Activated CD8-positive, alpha-beta T cell treated with anti-CD3 and anti-CD28 coated beads, Interleukin-2, amount 10 ng/mL, durations not matched to agents 7 days and 5 days (primary cell): ENCODE data around the gene ABCD3. TPM values are rescaled to one million over a fixed set of nuclear protein-coding genes. Genes with fewer than 3 reads are reported as not detected.
A peak's percentile ranks its signal among the peaks of the same experiment; 100 is the strongest.

Source experiments
- ATAC-seq: fragments of 150-1000 bp; cut with Tn5 transposase; one replicate; pipeline ENCODE4 v1.10.0; 2021; ENCODE audit warnings: moderate library complexity
- CTCF ChIA-PET: fragments of 350-600 bp; sonication (Branson Sonifier 250); formaldehyde crosslinking; loops from one replicate; lab custom pipeline; 2021; ENCODE audit warnings: antibody characterized with exemption; lab: Charles Lee
- POLR2A ChIA-PET: fragments of 350-600 bp; sonication (Branson Sonifier 250); formaldehyde crosslinking; loops from one replicate; lab custom pipeline; 2021; ENCODE audit warnings: antibody characterized with exemption; lab: Charles Lee
- DNase-seq: peaks from one replicate; pipeline ENCODE4 v3.0.0-alpha.2; 2020
- H3K27ac Mint-ChIP-seq: one replicate; pipeline ENCODE4 v1.8.0; 2021; ENCODE audit warnings: mild to moderate bottlenecking, mixed read lengths
- H3K27me3 Mint-ChIP-seq: one replicate; pipeline ENCODE4 v1.8.0; 2021; ENCODE audit warnings: low read depth, mixed read lengths
- H3K36me3 Mint-ChIP-seq: one replicate; pipeline ENCODE4 v1.8.0; 2021; ENCODE audit warnings: low read depth, mixed read lengths
- H3K4me1 Mint-ChIP-seq: one replicate; pipeline ENCODE4 v1.8.0; 2021; ENCODE audit warnings: low read depth, mixed read lengths
- H3K4me3 Mint-ChIP-seq: one replicate; pipeline ENCODE4 v1.8.0; 2021; ENCODE audit warnings: mild to moderate bottlenecking, mixed read lengths
- H3K9me3 Mint-ChIP-seq: one replicate; pipeline ENCODE4 v1.8.0; 2022; ENCODE audit warnings: mixed read lengths; ENCODE audit not compliant: insufficient read depth
- total RNA-seq, 2 experiments: library from RNA; stranded (reverse); gene quantifications; one replicate each; pipeline ENCODE4 v1.2.3, GENCODE V29; 2021

The ABCD3 gene
- total RNA-seq, 2 experiments from 2014 or later: 25.0 to 25.2 TPM

- Mint-ChIP-seq H3K9me3 (no peaks in the 10 kb centered on the region), H3K4me3 (no peak overlapping the region), H3K36me3 (peaks cover 10% of the 10 kb centered on the region), H3K27me3 (no peaks in the 10 kb centered on the region), H3K27ac (no peak overlapping the region), H3K4me1 (no peaks in the 10 kb centered on the region)
- DNase-seq (peak; percentile 25), ATAC-seq (peak; percentile 44)
- ChIA-PET POLR2A (no interaction called here), CTCF (interaction anchor here (0.9 to 4.3 kb wide), 20 partner anchors 8 to 448 kb away, joined by 3 to 23 read pairs (median 6); no protein-coding TSS in a partner anchor)
Observed at GRCh38 chr1:94463765-94464330, 45.7 kb downstream of the ABCD3 start.

DNA sequence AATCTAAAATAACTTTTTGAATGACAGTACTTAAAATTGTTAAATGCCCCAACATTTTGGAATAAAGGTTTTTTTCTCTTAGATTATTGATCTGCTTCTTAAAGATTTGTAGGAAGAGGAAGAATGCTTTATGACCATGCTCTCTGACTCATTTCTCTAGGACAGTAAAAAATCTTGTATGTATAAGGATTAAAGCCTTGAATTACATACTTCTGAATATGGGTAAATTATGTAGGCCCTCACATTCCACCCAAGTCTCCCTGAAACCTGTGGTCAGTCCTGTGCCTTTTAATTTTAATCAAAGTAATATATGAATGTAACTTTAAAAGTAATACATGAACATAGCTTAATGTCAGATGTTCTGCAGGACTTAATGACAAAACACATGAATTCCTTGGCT lies 50.5 kb downstream of the ABCD3 start:
- DNase-seq (no peak), ATAC-seq (no peak)
- peaks cover 12% of the 10 kb centered on the region for H3K36me3 Mint-ChIP-seq
- no peaks in the 10 kb centered on the region for H3K9me3 Mint-ChIP-seq
- H3K27me3 Mint-ChIP-seq: no peaks in the 10 kb centered on the region
- POLR2A ChIA-PET: no interaction called here
- no peak overlapping the region for H3K4me3 Mint-ChIP-seq
- no peaks in the 10 kb centered on the region for H3K4me1 Mint-ChIP-seq
- CTCF ChIA-PET: no interaction called here
- no peak overlapping the region for H3K27ac Mint-ChIP-seq

DNA sequence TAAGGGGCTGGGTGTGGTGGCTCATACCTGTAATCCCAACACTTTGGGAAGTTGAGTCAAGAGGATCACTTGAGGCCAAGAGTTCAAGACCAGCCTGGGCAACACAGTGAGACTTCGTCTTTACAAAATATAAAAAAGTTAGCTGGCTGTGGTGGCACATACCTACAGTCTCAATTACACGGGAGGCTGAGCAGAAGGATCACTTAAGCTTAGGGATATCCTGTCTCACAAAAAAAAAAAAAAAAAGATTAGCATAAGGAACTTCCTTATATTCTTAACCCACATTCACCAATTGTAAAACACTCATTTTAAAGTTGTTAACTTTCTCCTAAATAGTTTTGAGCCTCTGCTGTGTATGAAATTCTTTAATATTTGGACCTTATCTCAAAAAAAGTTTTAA lies 53.1 kb downstream of the ABCD3 start:
- Mint-ChIP-seq H3K36me3 (peaks cover 10% of the 10 kb centered on the region), H3K27ac (no peak overlapping the region), H3K27me3 (no peaks in the 10 kb centered on the region), H3K9me3 (no peaks in the 10 kb centered on the region), H3K4me3 (no peak overlapping the region), H3K4me1 (no peaks in the 10 kb centered on the region)
- DNase-seq: no peak
- no peak for ATAC-seq
- ChIA-PET POLR2A (interaction anchor here (0.7 kb wide), 1 partner anchor 769 kb away, joined by 3 read pairs; no protein-coding TSS in a partner anchor), CTCF (interaction anchor here (0.9 to 1.8 kb wide), 4 partner anchors 10 to 432 kb away, joined by 3 to 11 read pairs (median 4); no protein-coding TSS in a partner anchor)

DNA sequence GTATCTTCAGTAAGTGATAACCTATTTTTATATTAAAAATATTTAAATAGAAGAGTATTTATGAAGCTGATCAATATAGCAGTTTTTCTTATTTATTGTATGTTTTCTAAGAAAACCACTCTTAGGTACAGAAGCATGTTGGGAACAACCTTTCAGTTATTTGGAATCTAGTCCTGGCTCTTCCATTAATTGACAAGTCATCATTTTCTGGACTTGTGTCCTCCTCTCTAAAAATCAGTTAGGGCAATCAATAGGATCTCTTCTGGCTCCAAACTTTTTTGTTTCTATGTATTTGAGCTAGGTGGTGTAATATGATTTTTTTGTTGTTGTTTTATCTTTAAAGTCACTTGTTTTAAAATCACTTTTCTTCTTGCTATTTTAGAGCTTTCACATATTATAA lies 57.0 kb downstream of the ABCD3 start:
- ChIA-PET CTCF (interaction anchor here (1.1 to 2.0 kb wide), 2 partner anchors 11 to 330 kb away, joined by 3 to 6 read pairs; no protein-coding TSS in a partner anchor), POLR2A (no interaction called here)
- Mint-ChIP-seq H3K9me3 (no peaks in the 10 kb centered on the region), H3K27ac (no peak overlapping the region), H3K4me1 (no peaks in the 10 kb centered on the region), H3K27me3 (no peaks in the 10 kb centered on the region), H3K4me3 (no peak overlapping the region), H3K36me3 (peaks cover 4% of the 10 kb centered on the region)
- ATAC-seq: no peak
- DNase-seq: no peak

- DNase-seq (no peak), ATAC-seq (no peak)
- H3K9me3 Mint-ChIP-seq: no peaks in the 10 kb centered on the region
- ChIA-PET CTCF (interaction anchor here (1.5 to 2.2 kb wide), 2 partner anchors 9 to 325 kb away, joined by 4 to 11 read pairs; no protein-coding TSS in a partner anchor), POLR2A (no interaction called here)
- no peak overlapping the region for H3K27ac Mint-ChIP-seq
- no peaks in the 10 kb centered on the region for H3K27me3 Mint-ChIP-seq
- peaks cover 11% of the 10 kb centered on the region for H3K36me3 Mint-ChIP-seq
- no peak overlapping the region for H3K4me3 Mint-ChIP-seq
- H3K4me1 Mint-ChIP-seq: no peaks in the 10 kb centered on the region
Observed at GRCh38 chr1:94479682-94480081, 61.5 kb downstream of the ABCD3 start.

GRCh38 chr1:94481473-94481933 lies 63.3 kb downstream of the ABCD3 start:
- DNase-seq (peak; percentile 48), ATAC-seq (peak; percentile 88)
- no peaks in the 10 kb centered on the region for H3K4me1 Mint-ChIP-seq
- H3K36me3 Mint-ChIP-seq: peaks cover 9% of the 10 kb centered on the region
- no peak overlapping the region for H3K27ac Mint-ChIP-seq
- ChIA-PET POLR2A (no interaction called here), CTCF (interaction anchor here (0.6 to 3.2 kb wide), 20 partner anchors 10 to 562 kb away, joined by 3 to 59 read pairs (median 5); no protein-coding TSS in a partner anchor)
- no peak overlapping the region for H3K4me3 Mint-ChIP-seq
- no peaks in the 10 kb centered on the region for H3K9me3 Mint-ChIP-seq
- no peaks in the 10 kb centered on the region for H3K27me3 Mint-ChIP-seq

DNA sequence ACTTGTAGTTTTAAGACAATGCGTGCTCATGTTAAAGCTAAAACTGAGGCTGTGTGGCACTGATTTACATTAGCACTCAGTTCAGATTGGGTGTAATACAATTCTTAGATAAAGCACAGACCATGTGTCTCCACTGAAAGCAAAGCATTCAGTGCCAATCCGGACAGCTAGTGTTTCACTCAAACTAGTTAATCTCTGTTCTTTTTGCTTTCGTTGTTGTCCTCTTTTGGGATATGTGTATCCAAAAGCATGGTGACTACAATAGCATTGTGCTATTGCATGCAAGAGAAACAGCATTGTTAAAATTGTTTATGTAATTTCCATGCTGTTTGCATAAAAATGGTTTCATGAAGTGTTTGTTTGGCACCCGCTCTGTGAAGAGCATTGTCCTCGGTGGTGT lies 68.8 kb downstream of the ABCD3 start:
- Mint-ChIP-seq H3K4me3 (no peak overlapping the region), H3K36me3 (peaks cover 18% of the 10 kb centered on the region), H3K27me3 (no peaks in the 10 kb centered on the region), H3K27ac (no peak overlapping the region), H3K9me3 (no peaks in the 10 kb centered on the region), H3K4me1 (no peaks in the 10 kb centered on the region)
- ChIA-PET POLR2A (no interaction called here), CTCF (interaction anchor here (0.9 kb wide), 1 partner anchor 318 kb away, joined by 3 read pairs; no protein-coding TSS in a partner anchor)
- DNase-seq: no peak
- no peak for ATAC-seq

DNA sequence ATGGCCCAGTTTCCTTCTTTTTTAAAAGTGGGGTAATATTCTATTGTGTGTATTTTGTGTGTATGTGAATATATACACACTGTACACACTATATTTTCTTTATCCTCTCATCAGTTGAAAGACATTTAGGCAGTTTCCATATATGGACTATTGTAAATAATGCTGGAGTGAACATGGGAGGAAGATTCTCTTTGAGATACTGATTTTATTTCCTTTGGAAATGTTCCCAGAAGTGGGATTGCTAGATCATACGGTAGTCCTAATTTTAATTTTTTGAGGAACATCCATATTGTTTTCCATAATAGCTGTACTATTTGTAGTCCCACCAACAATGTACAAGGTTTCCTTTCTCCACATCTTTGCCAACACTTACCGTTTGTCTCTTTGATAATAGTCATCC lies 72.4 kb downstream of the ABCD3 start:
- Mint-ChIP-seq H3K9me3 (no peaks in the 10 kb centered on the region), H3K4me1 (no peaks in the 10 kb centered on the region), H3K36me3 (peaks cover 18% of the 10 kb centered on the region), H3K27ac (no peak overlapping the region), H3K4me3 (no peak overlapping the region), H3K27me3 (no peaks in the 10 kb centered on the region)
- DNase-seq (no peak), ATAC-seq (no peak)
- POLR2A ChIA-PET: no interaction called here
- CTCF ChIA-PET: interaction anchor here (0.9 to 1.9 kb wide), 2 partner anchors 9 to 316 kb away, joined by 3 to 6 read pairs; no protein-coding TSS in a partner anchor

- H3K4me1 Mint-ChIP-seq: no peaks in the 10 kb centered on the region
- DNase-seq (no peak), ATAC-seq (no peak)
- ChIA-PET CTCF (no interaction called here), POLR2A (no interaction called here)
- no peaks in the 10 kb centered on the region for H3K9me3 Mint-ChIP-seq
- no peak overlapping the region for H3K4me3 Mint-ChIP-seq
- peaks cover 29% of the 10 kb centered on the region for H3K36me3 Mint-ChIP-seq
- no peak overlapping the region for H3K27ac Mint-ChIP-seq
- H3K27me3 Mint-ChIP-seq: no peaks in the 10 kb centered on the region
Observed at GRCh38 chr1:94496076-94496755, 78.0 kb downstream of the ABCD3 start.

GRCh38 chr1:94501426-94501825 lies 83.2 kb downstream of the ABCD3 start:
- Mint-ChIP-seq H3K27ac (no peak overlapping the region), H3K36me3 (peaks cover 38% of the 10 kb centered on the region), H3K27me3 (no peaks in the 10 kb centered on the region), H3K9me3 (no peaks in the 10 kb centered on the region), H3K4me3 (no peak overlapping the region), H3K4me1 (peaks cover 10% of the 10 kb centered on the region)
- ChIA-PET CTCF (interaction anchor here (0.6 kb wide), 1 partner anchor 8 kb away, joined by 3 read pairs; no protein-coding TSS in a partner anchor), POLR2A (no interaction called here)
- DNase-seq (no peak), ATAC-seq (no peak)

DNA sequence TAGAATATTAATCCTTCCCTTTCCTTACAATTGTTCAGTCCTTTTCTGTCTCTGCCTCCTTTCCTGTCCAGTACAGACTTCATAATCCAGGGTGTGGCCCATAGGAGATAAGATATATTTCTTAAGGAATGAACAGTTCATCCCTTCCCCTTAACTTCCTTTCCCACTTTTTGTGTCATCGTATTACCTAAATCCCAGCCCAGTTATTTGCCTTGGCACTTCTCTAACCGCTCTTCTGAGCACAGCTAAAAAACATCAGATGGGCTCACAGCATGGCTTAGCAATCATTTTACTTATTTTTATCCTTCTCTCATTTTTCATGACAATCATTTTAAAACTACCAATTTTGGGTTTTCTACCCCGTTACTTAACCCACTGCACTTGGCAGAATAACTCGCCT lies 83.7 kb downstream of the ABCD3 start:
- no peaks in the 10 kb centered on the region for H3K9me3 Mint-ChIP-seq
- POLR2A ChIA-PET: no interaction called here
- no peak overlapping the region for H3K27ac Mint-ChIP-seq
- CTCF ChIA-PET: interaction anchor here (1.7 kb wide), 1 partner anchor 11 kb away, joined by 5 read pairs; no protein-coding TSS in a partner anchor
- no peak overlapping the region for H3K4me3 Mint-ChIP-seq
- no peak for DNase-seq
- peaks cover 39% of the 10 kb centered on the region for H3K36me3 Mint-ChIP-seq
- H3K27me3 Mint-ChIP-seq: no peaks in the 10 kb centered on the region
- ATAC-seq: no peak
- peaks cover 10% of the 10 kb centered on the region for H3K4me1 Mint-ChIP-seq

- DNase-seq (no peak), ATAC-seq (no peak)
- no peak overlapping the region for H3K4me3 Mint-ChIP-seq
- H3K4me1 Mint-ChIP-seq: peaks cover 10% of the 10 kb centered on the region
- H3K36me3 Mint-ChIP-seq: peaks cover 44% of the 10 kb centered on the region
- POLR2A ChIA-PET: no interaction called here
- H3K9me3 Mint-ChIP-seq: no peaks in the 10 kb centered on the region
- no peaks in the 10 kb centered on the region for H3K27me3 Mint-ChIP-seq
- CTCF ChIA-PET: interaction anchor here (1.6 to 1.7 kb wide), 2 partner anchors 10 to 21 kb away, joined by 5 read pairs; no protein-coding TSS in a partner anchor
- H3K27ac Mint-ChIP-seq: no peak overlapping the region
Observed at GRCh38 chr1:94503153-94503552, 85.0 kb downstream of the ABCD3 start.
